ENCODE results near the gene C3orf20. TPM values are rescaled to one million over a fixed set of nuclear protein-coding genes. Genes with fewer than 3 reads are reported as not detected.

The C3orf20 gene
- total and polyA plus RNA-seq, 2 experiments from 2014 or later, result not detected

- TF ChIP-seq EZH2 (IDR thresholded peaks at IDR 0.05; ENCODE audit: low read depth, unreplicated experiment) (no peak), ZNF331 (CRISPR knock-in tag; IDR thresholded peaks at IDR 0.05; ENCODE audit: low read depth) (no peak), CREB1 (CRISPR knock-in tag; IDR thresholded peaks at IDR 0.05; ENCODE audit: low read depth) (no peak), NANOG (IDR thresholded peaks at IDR 0.05; ENCODE audit: borderline replicate concordance) (no peak), POLR2AphosphoS5 (IDR thresholded peaks at IDR 0.05; ENCODE audit: low read depth) (no peak)
Measured at GRCh38 chr3:14775563-14775962, 100.6 kb downstream of the C3orf20 start (continued).

- Mint-ChIP-seq H3K27me3 (ENCODE audit: insufficient read depth, low read depth, poor library complexity) (peaks cover 7% of the 10 kb centered on the region), H3K4me1 (peaks cover 22% of the 10 kb centered on the region), H3K9me3 (peaks cover 7% of the 10 kb centered on the region), H3K36me3 (ENCODE audit: low read depth) (no peaks in the 10 kb centered on the region; the same call in 1 of the 3 replicates), H3K27ac (no peak overlapping the region), H3K4me3 (no peak overlapping the region)
- no peaks in the 10 kb centered on the region for H4K20me1 ChIP-seq (replicated peaks; ENCODE audit: insufficient read depth)
- no peak overlapping the region for H2AFZ ChIP-seq
- peaks cover 3% of the 10 kb centered on the region for H3K4me1 ChIP-seq (ENCODE audit: insufficient read depth)
- no peaks in the 10 kb centered on the region for H3K27me3 ChIP-seq (ENCODE audit: insufficient read depth)
- DNase-seq (ENCODE audit: low spot score), result no peak
- ATAC-seq, result no peak
- no peak overlapping the region for H3K27ac ChIP-seq (ENCODE audit: low read depth)
- H3K79me2 ChIP-seq (replicated peaks; ENCODE audit: insufficient read depth), result no peaks in the 10 kb centered on the region
- H3K4me2 ChIP-seq, result no peak overlapping the region
- no peak overlapping the region for H3K4me3 ChIP-seq
- H3F3A ChIP-seq (replicated peaks; ENCODE audit: low read depth), result no peaks in the 10 kb centered on the region
- no peaks in the 10 kb centered on the region for H3K36me3 ChIP-seq (ENCODE audit: insufficient read depth)
- H3K9me2 ChIP-seq (ENCODE audit: insufficient read depth), result no peaks in the 10 kb centered on the region
- no peak for TF ChIP-seq POLR2AphosphoS5 (IDR thresholded peaks at IDR 0.05; ENCODE audit: low read depth)
- no peak for TF ChIP-seq CREB1 (CRISPR knock-in tag; IDR thresholded peaks at IDR 0.05; ENCODE audit: low read depth)
- no peak for TF ChIP-seq NANOG (IDR thresholded peaks at IDR 0.05; ENCODE audit: borderline replicate concordance)
- TF ChIP-seq EZH2 (IDR thresholded peaks at IDR 0.05; ENCODE audit: low read depth, unreplicated experiment), result no peak
- TF ChIP-seq STAT1 (IDR thresholded peaks at IDR 0.05; ENCODE audit: unreplicated experiment), result no peak
- no peak for TF ChIP-seq ZNF331 (CRISPR knock-in tag; IDR thresholded peaks at IDR 0.05; ENCODE audit: low read depth)
- TF ChIP-seq ZNF462 (CRISPR knock-in tag; IDR thresholded peaks at IDR 0.05), result no peak
- TF ChIP-seq JUNB (IDR thresholded peaks at IDR 0.05; ENCODE audit: unreplicated experiment), result no peak
- TF ChIP-seq EZH2phosphoT487 (IDR thresholded peaks at IDR 0.05; ENCODE audit: unreplicated experiment), result no peak
Measured at GRCh38 chr3:14779069-14779685, 104.2 kb downstream of the C3orf20 start.
